HUES48 (cell line): ENCODE results near the gene PAGE2B.
"Not testable (repeated sequence)": the region's sequence is repeated elsewhere in the genome, so short reads cannot be mapped to it uniquely, and the experiment has no call there.

ENCODE experiments used
- H3K27ac ChIP-seq: one replicate; pipeline ENCODE4 v1.7.0; 2013; ENCODE audit warnings: low read depth, low read length, inconsistent platforms
- H3K27me3 ChIP-seq: 2 replicates; pipeline ENCODE4 v1.6.1; 2013; ENCODE audit warnings: mild to moderate bottlenecking, low read length; ENCODE audit not compliant: control insufficient read depth, insufficient read depth
- H3K36me3 ChIP-seq: 2 replicates; pipeline ENCODE4 v1.6.1; 2013; ENCODE audit warnings: low read length; ENCODE audit not compliant: control insufficient read depth, insufficient read depth
- H3K4me1 ChIP-seq: 2 replicates; pipeline ENCODE4 v1.6.1; 2013; ENCODE audit warnings: mild to moderate bottlenecking, low read length; ENCODE audit not compliant: control insufficient read depth, insufficient read depth
- H3K4me3 ChIP-seq: 2 replicates; pipeline ENCODE4 v1.5.1; 2013; ENCODE audit warnings: mild to moderate bottlenecking, low read depth, low read length
- H3K9ac ChIP-seq: 2 replicates; pipeline ENCODE4 v1.6.1; 2013; ENCODE audit warnings: mild to moderate bottlenecking, low read depth, low read length, moderate library complexity
- H3K9me3 ChIP-seq: 2 replicates; pipeline ENCODE4 v1.6.1; 2013; ENCODE audit warnings: low read length; ENCODE audit not compliant: control insufficient read depth, insufficient read depth

PAGE2B gene

DNA sequence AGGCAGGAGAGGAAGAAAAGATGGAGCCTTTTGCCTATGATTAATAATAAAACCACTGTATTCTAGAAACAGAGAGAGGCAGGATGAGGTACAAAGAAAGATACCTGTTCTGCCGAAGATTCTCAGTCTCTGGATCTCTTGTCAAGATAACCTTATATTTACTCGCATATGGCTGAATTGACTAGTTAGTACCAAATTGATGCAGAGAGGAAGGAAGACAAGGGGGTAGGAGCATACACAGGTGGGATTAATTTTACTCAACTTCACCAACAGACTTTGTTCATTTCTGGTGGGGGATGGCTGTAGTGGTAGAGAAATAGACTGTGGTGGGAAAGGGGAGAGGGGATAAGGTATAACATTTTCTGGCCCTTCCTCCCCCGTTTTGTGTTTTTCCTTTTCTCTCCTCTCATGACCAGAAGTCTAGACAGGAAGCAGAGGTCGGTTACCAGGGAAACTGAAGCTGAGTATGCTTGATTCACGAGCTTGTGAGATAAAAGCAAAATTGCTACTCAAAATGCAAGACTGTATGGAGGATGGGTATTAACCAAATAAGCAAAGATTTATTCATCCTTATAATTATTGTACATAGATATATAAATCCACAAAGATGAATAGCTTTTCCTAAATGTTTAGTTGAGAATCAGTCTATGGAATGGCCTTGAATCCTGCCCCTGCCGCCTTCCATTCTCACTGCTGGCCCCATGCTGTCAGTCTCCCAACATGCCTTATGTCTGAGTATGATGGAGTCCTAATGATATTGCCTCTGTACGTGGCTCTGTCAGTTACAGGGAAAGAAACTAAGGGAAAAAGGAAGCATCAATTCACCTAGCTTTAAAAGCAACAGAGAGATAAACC is 17.8 kb upstream of the PAGE2B start:
- H3K9me3 ChIP-seq: peaks cover 25% of the 10 kb centered on the region

DNA sequence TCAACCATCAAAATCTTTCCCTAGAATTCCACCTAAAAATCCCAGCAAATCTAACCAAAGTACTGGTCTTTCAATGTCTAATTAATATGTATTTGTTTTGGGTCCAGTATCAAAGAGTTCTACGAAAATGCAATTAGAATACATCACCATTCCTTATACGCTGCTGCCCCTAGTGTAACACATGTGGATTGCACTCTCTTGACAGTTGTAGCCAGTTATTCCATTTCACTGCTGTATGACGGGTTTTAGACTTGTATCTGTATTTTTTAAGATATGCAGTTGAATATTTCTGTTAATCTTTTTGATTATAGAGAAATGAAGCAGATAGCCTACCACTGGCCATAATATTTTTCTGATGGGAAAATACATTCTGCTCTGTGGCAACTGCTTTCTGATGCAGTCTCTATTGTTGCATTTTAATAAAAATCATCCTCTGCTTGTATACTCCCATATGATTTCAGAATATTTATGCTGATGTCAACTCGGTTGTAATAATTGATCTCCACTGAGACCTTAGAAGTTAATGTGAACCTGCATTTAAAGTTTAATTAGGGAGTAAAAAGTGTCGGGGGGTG is 17.1 kb upstream of the PAGE2B start:
- Histone ChIP-seq H3K4me1 (no peaks in the 10 kb centered on the region), H3K27ac (no peak overlapping the region), H3K4me3 (no peak overlapping the region), H3K9me3 (peaks cover 27% of the 10 kb centered on the region), H3K36me3 (no peaks in the 10 kb centered on the region), H3K9ac (no peak overlapping the region), H3K27me3 (no peaks in the 10 kb centered on the region)

More for the DNA sequence above, 17.8 kb upstream of the PAGE2B start:
- H3K27me3 ChIP-seq: no peaks in the 10 kb centered on the region
- no peaks in the 10 kb centered on the region for H3K4me1 ChIP-seq
- no peak overlapping the region for H3K27ac ChIP-seq
- H3K36me3 ChIP-seq: no peaks in the 10 kb centered on the region
- no peak overlapping the region for H3K4me3 ChIP-seq
- no peak overlapping the region for H3K9ac ChIP-seq

DNA sequence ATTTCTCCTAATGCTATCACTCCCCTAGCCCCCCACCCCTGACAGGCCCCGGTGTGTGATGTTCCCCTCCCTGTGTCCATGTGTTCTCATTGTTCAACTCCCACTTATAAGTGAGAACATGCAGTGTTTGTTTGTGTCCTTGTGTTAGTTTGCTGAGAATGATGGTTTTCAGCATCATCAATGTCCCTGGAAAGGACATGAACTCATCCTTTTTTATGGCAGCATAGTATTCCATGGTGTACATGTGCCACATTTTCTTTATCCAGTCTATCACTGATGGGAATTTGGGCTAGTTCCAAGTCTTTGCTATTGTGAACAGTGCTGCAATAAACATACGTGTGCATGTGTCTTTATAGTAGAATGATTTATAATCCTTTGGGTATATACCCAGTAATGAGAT is 7.7 kb upstream of the PAGE2B start:
- not testable (repeated sequence) for H3K4me1 ChIP-seq, H3K27me3 ChIP-seq, H3K27ac ChIP-seq, H3K9ac ChIP-seq, H3K4me3 ChIP-seq, H3K36me3 ChIP-seq
- peaks cover 43% of the 10 kb centered on the region for H3K9me3 ChIP-seq

DNA sequence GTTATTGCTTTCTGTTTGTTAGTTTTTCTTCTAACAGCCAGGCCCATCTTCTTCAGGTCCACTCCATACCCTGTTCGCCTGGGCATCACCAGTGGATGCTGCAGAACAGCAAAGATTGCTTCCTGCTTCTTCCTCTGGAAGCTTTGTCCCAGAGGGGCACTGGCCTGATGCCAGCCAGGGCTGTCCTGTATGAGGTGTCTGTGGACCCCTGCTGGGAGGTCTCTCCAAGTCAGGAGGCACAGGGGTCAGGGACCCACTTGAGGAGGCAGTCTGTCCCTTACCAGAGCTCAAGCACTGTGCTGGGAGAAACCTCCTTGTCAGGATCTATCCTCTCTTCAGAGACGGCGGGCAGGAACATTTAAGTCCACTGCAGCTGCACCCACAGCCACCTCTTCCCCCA is 2.5 kb upstream of the PAGE2B start:
- Histone ChIP-seq H3K27ac (no peak overlapping the region), H3K4me1 (no peaks in the 10 kb centered on the region), H3K36me3 (no peaks in the 10 kb centered on the region), H3K9me3 (peaks cover 34% of the 10 kb centered on the region), H3K9ac (no peak overlapping the region), H3K27me3 (no peaks in the 10 kb centered on the region), H3K4me3 (no peak overlapping the region)

DNA sequence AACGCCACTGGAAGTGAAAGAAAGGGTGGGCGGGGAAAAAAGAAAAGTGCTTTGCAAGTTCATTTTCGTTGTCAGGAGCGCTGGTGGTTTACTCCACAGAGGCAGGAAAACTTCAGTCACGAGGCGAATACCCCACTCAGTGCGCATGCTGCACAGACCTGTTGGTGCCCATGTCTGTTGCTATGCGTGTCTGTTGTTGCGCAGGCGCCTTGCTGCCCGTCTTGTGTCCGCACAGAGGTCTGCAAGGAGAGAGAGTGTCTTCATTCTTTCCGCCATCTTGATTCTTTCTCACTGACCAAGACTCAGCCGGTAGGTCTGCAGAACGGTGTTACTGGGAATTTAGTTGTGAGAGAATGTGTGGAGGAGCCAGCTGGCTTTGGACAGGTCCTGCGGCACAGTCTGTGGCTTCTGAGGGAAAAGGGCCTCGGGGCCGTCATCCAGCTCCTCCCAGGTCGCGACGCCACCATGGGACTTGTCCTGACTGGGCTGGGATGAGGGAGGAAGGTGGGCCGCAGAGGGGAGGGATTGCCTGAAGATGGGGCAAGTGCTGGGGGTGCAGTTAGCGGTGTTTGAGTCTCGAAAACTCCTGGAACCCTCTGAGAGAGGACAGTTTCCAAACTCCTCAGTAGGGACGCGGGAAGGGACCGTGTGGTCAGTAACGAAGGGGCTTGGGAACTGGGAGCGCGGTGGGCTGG is 14.1 kb downstream of the PAGE2B start, which contains the start of gene PAGE2:
Gene PAGE2 (plus strand): TSS at position 224 of the 695 bp plus-strand sequence. CDS start 1,003 bp downstream, outside the sequence.
- H3K36me3 ChIP-seq: no peaks in the 10 kb centered on the region
- H3K27ac ChIP-seq: no peak within 1 kb of the TSS
- H3K4me1 ChIP-seq: no peaks in the 10 kb centered on the region
- H3K4me3 ChIP-seq: no peak within 1 kb of the TSS
- no peaks in the 10 kb centered on the region for H3K27me3 ChIP-seq
- no peak within 1 kb of the TSS for H3K9ac ChIP-seq
- peaks cover 29% of the 10 kb centered on the region for H3K9me3 ChIP-seq

DNA sequence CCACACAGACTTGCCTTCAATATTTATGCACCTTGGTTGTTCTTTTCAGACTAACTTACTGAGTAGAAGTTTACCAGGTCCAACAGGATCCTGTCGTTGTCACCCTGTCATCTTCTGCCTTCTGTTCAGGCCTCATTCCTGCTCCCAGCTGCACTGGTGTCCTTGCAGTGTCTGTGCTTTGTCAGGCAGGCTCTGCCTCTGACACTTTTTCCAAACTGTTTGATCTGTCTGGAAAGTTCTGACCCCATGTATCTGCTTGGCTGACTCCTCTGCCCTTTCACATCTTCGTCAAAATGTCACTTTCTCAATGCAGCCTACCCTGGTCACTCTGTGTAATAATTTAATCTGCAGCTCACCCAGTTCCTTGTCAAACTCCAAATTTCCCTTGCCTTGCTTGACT is 23.9 kb downstream of the PAGE2B start:
- H3K4me1 ChIP-seq: no peaks in the 10 kb centered on the region

DNA sequence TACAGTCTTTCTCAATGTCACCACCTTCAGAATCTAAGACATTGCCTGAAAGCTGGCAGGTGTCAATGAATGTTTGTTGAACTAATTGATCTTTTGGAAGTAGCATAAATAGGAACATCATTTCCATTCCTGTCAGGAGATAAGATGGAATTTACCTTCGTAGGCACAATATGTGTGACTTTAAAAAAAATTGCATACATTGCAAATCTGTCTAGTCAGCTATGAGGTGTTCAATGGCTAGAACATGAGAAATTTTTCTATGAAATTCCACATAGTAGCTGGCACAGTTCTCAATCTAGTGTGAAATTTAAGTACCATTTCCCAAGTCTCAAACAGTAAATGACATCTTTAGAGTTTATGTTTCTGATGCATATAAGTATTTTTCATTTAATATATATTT is 24.3 kb downstream of the PAGE2B start:
- H3K36me3 ChIP-seq: no peaks in the 10 kb centered on the region
- H3K27ac ChIP-seq: no peak overlapping the region
- no peaks in the 10 kb centered on the region for H3K4me1 ChIP-seq
- no peak overlapping the region for H3K9ac ChIP-seq
- H3K4me3 ChIP-seq: no peak overlapping the region
- H3K27me3 ChIP-seq: no peaks in the 10 kb centered on the region
- H3K9me3 ChIP-seq: peaks cover 69% of the 10 kb centered on the region

More for the DNA sequence above, 23.9 kb downstream of the PAGE2B start:
- H3K9ac ChIP-seq: no peak overlapping the region
- no peak overlapping the region for H3K4me3 ChIP-seq
- no peaks in the 10 kb centered on the region for H3K36me3 ChIP-seq
- H3K27ac ChIP-seq: no peak overlapping the region
- no peaks in the 10 kb centered on the region for H3K27me3 ChIP-seq
- H3K9me3 ChIP-seq: peaks cover 66% of the 10 kb centered on the region

DNA sequence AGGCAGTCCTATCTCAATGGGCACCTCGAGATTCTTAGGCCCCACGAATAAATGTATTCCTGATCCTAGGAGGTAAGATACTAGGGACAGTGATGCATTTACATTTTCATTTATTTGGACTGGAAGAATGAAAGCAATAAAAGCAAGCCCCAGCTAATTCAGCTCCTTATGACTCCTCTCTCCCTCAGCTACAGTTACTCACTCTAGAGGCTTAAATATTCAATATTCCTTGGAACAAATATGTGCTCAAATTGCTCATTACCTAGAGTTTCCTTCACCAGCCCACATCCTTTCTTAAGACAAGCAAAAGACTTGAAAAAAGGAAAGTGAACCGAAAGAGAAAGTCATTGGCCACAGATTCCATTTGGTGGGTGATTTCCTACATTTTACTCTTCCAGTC is 27.9 kb downstream of the PAGE2B start:
- H3K27me3 ChIP-seq: no peaks in the 10 kb centered on the region

DNA sequence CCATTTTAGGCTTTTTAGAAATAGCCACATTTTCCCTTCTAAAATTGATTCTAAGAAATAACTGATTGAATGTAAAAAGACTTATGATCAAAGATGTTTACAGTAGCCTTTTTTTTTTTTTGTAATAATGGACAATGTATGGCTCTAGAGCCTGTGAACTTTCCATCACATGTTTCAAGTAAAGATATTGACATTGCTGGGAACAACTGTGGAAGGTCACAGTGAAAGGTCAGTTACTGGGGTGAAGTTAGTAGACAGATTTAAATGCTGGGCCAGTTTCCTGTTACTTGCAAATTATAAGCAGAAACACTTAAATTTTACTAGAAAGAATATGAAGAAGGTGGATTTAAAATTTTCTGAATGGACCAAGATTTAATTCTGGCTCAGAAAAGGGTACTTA is 32.4 kb downstream of the PAGE2B start:
- no peaks in the 10 kb centered on the region for H3K4me1 ChIP-seq
- no peaks in the 10 kb centered on the region for H3K36me3 ChIP-seq
- H3K27ac ChIP-seq: no peak overlapping the region
- H3K27me3 ChIP-seq: no peaks in the 10 kb centered on the region
- no peak overlapping the region for H3K4me3 ChIP-seq
- no peak overlapping the region for H3K9ac ChIP-seq
- H3K9me3 ChIP-seq: peaks cover 41% of the 10 kb centered on the region

More for the DNA sequence above, 27.9 kb downstream of the PAGE2B start:
- Histone ChIP-seq H3K9me3 (peaks cover 51% of the 10 kb centered on the region), H3K9ac (no peak overlapping the region), H3K4me3 (no peak overlapping the region), H3K27ac (no peak overlapping the region), H3K4me1 (no peaks in the 10 kb centered on the region), H3K36me3 (no peaks in the 10 kb centered on the region)

DNA sequence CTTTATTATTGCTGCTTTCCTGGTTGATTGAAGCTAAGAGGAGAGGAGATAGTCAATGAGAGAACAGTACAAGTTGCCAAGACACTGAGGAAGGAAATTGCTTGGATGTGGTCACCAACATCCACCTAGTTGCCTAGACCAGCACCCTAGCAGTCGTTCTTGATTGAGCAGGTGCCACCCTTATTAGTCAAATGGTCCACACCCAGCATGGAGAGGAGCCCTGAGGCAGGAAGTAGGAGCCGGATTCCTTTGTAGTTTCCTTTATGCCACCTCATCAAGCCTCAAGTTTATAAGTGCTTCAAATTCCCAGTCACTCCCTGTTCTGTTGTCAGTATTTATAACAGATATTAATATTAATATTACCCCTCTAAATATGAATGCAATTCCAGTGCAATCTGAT is 33.1 kb downstream of the PAGE2B start:
- Histone ChIP-seq H3K4me3 (no peak overlapping the region), H3K27ac (no peak overlapping the region), H3K36me3 (no peaks in the 10 kb centered on the region), H3K9ac (no peak overlapping the region), H3K9me3 (peaks cover 35% of the 10 kb centered on the region), H3K27me3 (no peaks in the 10 kb centered on the region), H3K4me1 (no peaks in the 10 kb centered on the region)

DNA sequence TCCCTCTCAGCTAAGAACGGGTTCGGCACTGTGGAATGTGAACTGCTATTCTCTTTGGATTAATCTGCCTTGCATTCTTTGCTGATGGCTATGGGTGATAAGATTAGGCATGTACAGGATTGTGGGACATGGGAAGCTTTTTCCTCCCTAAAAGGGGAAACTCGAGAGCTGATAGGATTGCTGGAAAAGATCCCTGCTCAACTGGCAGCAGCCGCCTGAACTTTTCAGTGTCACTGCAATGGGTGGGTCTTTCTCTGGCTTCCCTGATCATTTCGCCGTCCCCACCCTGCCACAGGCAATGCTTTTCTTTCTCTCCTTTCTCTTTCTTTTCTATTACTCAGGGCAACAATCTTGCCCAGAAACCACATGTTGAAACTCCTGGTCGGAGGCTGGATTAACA is 34.5 kb downstream of the PAGE2B start:
- H3K27ac ChIP-seq: no peak overlapping the region
- no peaks in the 10 kb centered on the region for H3K4me1 ChIP-seq
- H3K4me3 ChIP-seq: no peak overlapping the region
- H3K9ac ChIP-seq: no peak overlapping the region
- no peaks in the 10 kb centered on the region for H3K27me3 ChIP-seq
- no peaks in the 10 kb centered on the region for H3K36me3 ChIP-seq
- H3K9me3 ChIP-seq: peaks cover 27% of the 10 kb centered on the region
